Hepatocyte (in vitro differentiated cells): ENCODE data around the gene LRCOL1. TPM values are rescaled to one million over a fixed set of nuclear protein-coding genes. Genes with fewer than 3 reads are reported as not detected.

ENCODE experiments used
- DNase-seq: peaks from one replicate; pipeline ENCODE4 v3.0.0-alpha.2; 2016; ENCODE audit warnings: low spot score
- H2AFZ ChIP-seq: fragments of 200-600 bp; sonication (generic); 2 replicates; pipeline ENCODE4 v1.6.0; 2016; ENCODE audit warnings: antibody characterized with exemption, mild to moderate bottlenecking
- H3K27ac ChIP-seq: fragments of 200-600 bp; sonication (generic); 2 replicates; pipeline ENCODE4 v1.5.1; 2016; ENCODE audit warnings: mild to moderate bottlenecking
- H3K27me3 ChIP-seq: fragments of 200-600 bp; sonication (generic); 2 replicates; pipeline ENCODE4 v1.6.1; 2016
- H3K36me3 ChIP-seq: fragments of 200-600 bp; sonication (generic); replicated peaks from 2 replicates; pipeline ENCODE4 v1.5.1; 2016; ENCODE audit warnings: low read depth; ENCODE audit not compliant: insufficient read depth
- H3K4me1 ChIP-seq: fragments of 200-600 bp; sonication (generic); 2 replicates; pipeline ENCODE4 v1.5.1; 2016; ENCODE audit warnings: mild to moderate bottlenecking, moderate library complexity; ENCODE audit not compliant: insufficient read depth
- H3K4me2 ChIP-seq: fragments of 200-600 bp; sonication (generic); 2 replicates; pipeline ENCODE4 v1.6.0; 2016
- H3K4me3 ChIP-seq: fragments of 200-600 bp; sonication (generic); 2 replicates; pipeline ENCODE4 v1.5.1; 2016; ENCODE audit warnings: mild to moderate bottlenecking
- H3K79me2 ChIP-seq: fragments of 200-600 bp; sonication (generic); 2 replicates; pipeline ENCODE4 v1.6.0; 2017; ENCODE audit warnings: mild to moderate bottlenecking
- H3K9me2 ChIP-seq: fragments of 200-600 bp; sonication (generic); replicated peaks from 2 replicates; pipeline ENCODE4 v1.6.0; 2017; ENCODE audit warnings: mild to moderate bottlenecking; ENCODE audit not compliant: insufficient read depth
- H3K9me3 ChIP-seq: fragments of 200-600 bp; sonication (generic); 2 replicates; pipeline ENCODE4 v1.5.1; 2016; ENCODE audit warnings: low read depth, mild to moderate bottlenecking
- H4K20me1 ChIP-seq: fragments of 200-600 bp; sonication (generic); 2 replicates; pipeline ENCODE4 v1.6.0; 2016; ENCODE audit warnings: mild to moderate bottlenecking; ENCODE audit not compliant: insufficient read depth, poor library complexity, severe bottlenecking
- EZH2 ChIP-seq: fragments of 200-600 bp; sonication (generic); IDR thresholded peaks from 2 replicates; pipeline ENCODE4 v1.6.1; 2016; ENCODE audit warnings: antibody characterized with exemption, mild to moderate bottlenecking, borderline replicate concordance
- EZH2phosphoT487 ChIP-seq: fragments of 200-600 bp; sonication (generic); IDR thresholded peaks from one replicate; pipeline ENCODE4 v1.6.1; 2018; ENCODE audit warnings: antibody characterized with exemption, mild to moderate bottlenecking, low read depth, moderate library complexity; ENCODE audit not compliant: unreplicated experiment, severe bottlenecking
- WGBS: methylation state at CpG from one replicate; pipeline ENCODE4 v1.1.6; 2016; ENCODE audit warnings: low lambda C conversion rate; ENCODE audit errors: missing lambda C conversion rate; 5-methylcytosine and 5-hydroxymethylcytosine counted together
- polyA plus RNA-seq: library from polyadenylated mRNA; unstranded; fragments of >200 nt; fragmentation: Nextera tagmentation; extraction: Ambion mirVana; gene quantifications from 2 replicates; pipeline ENCODE4 v1.2.1, GENCODE V29; 2016
- total RNA-seq: library from RNA; depleted of rRNA; stranded (reverse); fragments of >200 nt; gene quantifications from 2 replicates; pipeline ENCODE4 v1.2.3, GENCODE V29; 2014
- TF ChIP-seq, protein P1 (sequence below): fragments of 200-600 bp; sonication (generic); IDR thresholded peaks from 2 replicates; pipeline ENCODE4 v1.5.1; 2016; ENCODE audit warnings: antibody characterized with exemption, mild to moderate bottlenecking; ENCODE audit not compliant: poor library complexity

Gene LRCOL1
- total and polyA plus RNA-seq, 2 experiments from 2014 or later, result 0.28 TPM; not detected in 1

DNA sequence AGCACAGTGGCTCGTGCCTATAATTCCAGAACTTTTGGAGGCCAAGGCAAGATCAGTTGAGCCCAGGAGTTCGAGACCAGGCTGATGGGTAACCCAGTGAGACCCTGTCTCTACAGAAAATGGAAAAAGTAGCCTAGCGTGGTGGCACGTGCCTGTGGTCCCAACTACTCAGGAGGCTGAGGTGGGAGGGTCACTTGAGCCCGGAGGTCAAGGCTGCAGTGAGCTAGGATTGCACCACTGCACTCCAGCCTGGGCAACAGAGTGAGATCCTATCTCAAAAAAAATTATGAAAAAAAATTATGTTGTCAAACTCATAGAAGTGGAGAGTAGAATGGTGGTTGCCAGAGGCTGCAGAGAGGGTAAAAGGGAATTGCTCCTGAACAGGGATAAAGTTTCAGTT lies 3.6 kb upstream of the LRCOL1 start:
- Histone ChIP-seq H3K27me3 (peaks cover 38% of the 10 kb centered on the region), H3K27ac (no peak overlapping the region), H3K4me3 (no peak overlapping the region), H3K4me2 (no peak overlapping the region), H3K9me2 (no peaks in the 10 kb centered on the region), H3K36me3 (no peaks in the 10 kb centered on the region), H3K4me1 (peaks cover 7% of the 10 kb centered on the region), H3K9me3 (peaks cover 5% of the 10 kb centered on the region), H2AFZ (no peak overlapping the region), H4K20me1 (no peaks in the 10 kb centered on the region), H3K79me2 (no peaks in the 10 kb centered on the region)
- no peak for DNase-seq
- TF ChIP-seq, protein P1, sequence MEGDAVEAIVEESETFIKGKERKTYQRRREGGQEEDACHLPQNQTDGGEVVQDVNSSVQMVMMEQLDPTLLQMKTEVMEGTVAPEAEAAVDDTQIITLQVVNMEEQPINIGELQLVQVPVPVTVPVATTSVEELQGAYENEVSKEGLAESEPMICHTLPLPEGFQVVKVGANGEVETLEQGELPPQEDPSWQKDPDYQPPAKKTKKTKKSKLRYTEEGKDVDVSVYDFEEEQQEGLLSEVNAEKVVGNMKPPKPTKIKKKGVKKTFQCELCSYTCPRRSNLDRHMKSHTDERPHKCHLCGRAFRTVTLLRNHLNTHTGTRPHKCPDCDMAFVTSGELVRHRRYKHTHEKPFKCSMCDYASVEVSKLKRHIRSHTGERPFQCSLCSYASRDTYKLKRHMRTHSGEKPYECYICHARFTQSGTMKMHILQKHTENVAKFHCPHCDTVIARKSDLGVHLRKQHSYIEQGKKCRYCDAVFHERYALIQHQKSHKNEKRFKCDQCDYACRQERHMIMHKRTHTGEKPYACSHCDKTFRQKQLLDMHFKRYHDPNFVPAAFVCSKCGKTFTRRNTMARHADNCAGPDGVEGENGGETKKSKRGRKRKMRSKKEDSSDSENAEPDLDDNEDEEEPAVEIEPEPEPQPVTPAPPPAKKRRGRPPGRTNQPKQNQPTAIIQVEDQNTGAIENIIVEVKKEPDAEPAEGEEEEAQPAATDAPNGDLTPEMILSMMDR, result no peak
- TF ChIP-seq EZH2 (no peak), EZH2phosphoT487 (no peak)
- WGBS, result 81% methylated on average over 5 of the region's 5 CpGs

- Histone ChIP-seq H3K9me3 (no peaks in the 10 kb centered on the region), H4K20me1 (no peaks in the 10 kb centered on the region), H2AFZ (no peak overlapping the region), H3K4me3 (no peak overlapping the region), H3K79me2 (no peaks in the 10 kb centered on the region), H3K4me2 (no peak overlapping the region), H3K36me3 (no peaks in the 10 kb centered on the region), H3K4me1 (no peaks in the 10 kb centered on the region), H3K27me3 (peaks cover 36% of the 10 kb centered on the region), H3K9me2 (no peaks in the 10 kb centered on the region), H3K27ac (no peak overlapping the region)
- 89% methylated on average over 10 of the region's 10 CpGs for WGBS
- no peak for DNase-seq
- TF ChIP-seq EZH2 (no peak), EZH2phosphoT487 (no peak)
- TF ChIP-seq, protein P1, result no peak
These were observed 1.2 kb upstream of the LRCOL1 start for GRCh38 chr12:132611620-132612019.

- 90% methylated on average over 22 of the region's 33 CpGs for WGBS
- no peaks in the 10 kb centered on the region for H3K9me3 ChIP-seq
- H4K20me1 ChIP-seq, result no peaks in the 10 kb centered on the region
- TF ChIP-seq EZH2 (no peak), EZH2phosphoT487 (no peak)
- TF ChIP-seq, protein P1, result no peak
- no peak overlapping the region for H2AFZ ChIP-seq
- no peaks in the 10 kb centered on the region for H3K9me2 ChIP-seq
- no peak for DNase-seq
- H3K4me2 ChIP-seq, result no peak overlapping the region
- no peak overlapping the region for H3K4me3 ChIP-seq
- no peaks in the 10 kb centered on the region for H3K79me2 ChIP-seq
- no peaks in the 10 kb centered on the region for H3K36me3 ChIP-seq
- H3K27me3 ChIP-seq, result peaks cover 38% of the 10 kb centered on the region
- H3K27ac ChIP-seq, result no peak overlapping the region
- no peaks in the 10 kb centered on the region for H3K4me1 ChIP-seq
These were observed 652 bp upstream of the LRCOL1 start for GRCh38 chr12:132610866-132611602.
